Neural cell (in vitro differentiated cells): ENCODE data around the gene MRTO4. TPM values are rescaled to one million over a fixed set of nuclear protein-coding genes. Genes with fewer than 3 reads are reported as not detected.

Experiments
- H2AFZ ChIP-seq: fragments of 200-600, 300-800 bp; sonication (generic), shearing (Covaris generic); 2 replicates; pipeline ENCODE4 v1.6.0; 2014; ENCODE audit warnings: low read depth, mild to moderate bottlenecking, antibody characterized with exemption, low read length, moderate library complexity
- H3F3A ChIP-seq: fragments of 200-600 bp; shearing (Covaris generic); 2 replicates; pipeline ENCODE4 v1.6.1; 2016; ENCODE audit warnings: mild to moderate bottlenecking, moderate library complexity, mixed read lengths, antibody characterized with exemption, low read length; ENCODE audit not compliant: insufficient read depth, poor library complexity, severe bottlenecking
- H3K27ac ChIP-seq: fragments of 200-600, 300-800 bp; sonication (generic), shearing (Covaris generic); 2 replicates; pipeline ENCODE4 v1.5.1; 2014; ENCODE audit warnings: mild to moderate bottlenecking, low read length, moderate library complexity
- H3K27me3 ChIP-seq: fragments of 300-800, 200-600 bp; sonication (generic), shearing (Covaris generic); 2 replicates; pipeline ENCODE4 v1.6.0; 2014; ENCODE audit warnings: mild to moderate bottlenecking, low read depth, low read length, moderate library complexity; ENCODE audit not compliant: insufficient read depth
- H3K36me3 ChIP-seq: fragments of 300-800, 200-600 bp; sonication (generic), shearing (Covaris generic); 2 replicates; pipeline ENCODE4 v1.5.1; 2014; ENCODE audit warnings: mild to moderate bottlenecking, antibody characterized with exemption, low read length, moderate library complexity; ENCODE audit not compliant: insufficient read depth
- H3K4me2 ChIP-seq: fragments of 300-800, 200-600 bp; sonication (generic), shearing (Covaris generic); 2 replicates; pipeline ENCODE4 v1.6.0; 2014; ENCODE audit warnings: mild to moderate bottlenecking, low read length
- H3K4me3 ChIP-seq: fragments of 300-800, 200-600 bp; sonication (generic), shearing (Covaris generic); 2 replicates; pipeline ENCODE4 v1.5.1; 2014; ENCODE audit warnings: mild to moderate bottlenecking, low read length, moderate library complexity
- H3K79me2 ChIP-seq: fragments of 200-600 bp; shearing (Covaris generic); replicated peaks from 2 replicates; pipeline ENCODE4 v1.6.0; 2014; ENCODE audit warnings: mild to moderate bottlenecking, low read length, moderate library complexity; ENCODE audit not compliant: insufficient read depth
- H3K9ac ChIP-seq: fragments of 300-800, 200-600 bp; sonication (generic), shearing (Covaris generic); 2 replicates; pipeline ENCODE4 v1.6.1; 2016; ENCODE audit warnings: mild to moderate bottlenecking, low read length, mixed read lengths
- H3K9me2 ChIP-seq: fragments of 200-600 bp; shearing (Covaris generic); 2 replicates; pipeline ENCODE4 v1.6.1; 2016; ENCODE audit warnings: mild to moderate bottlenecking, low read length, mixed read lengths; ENCODE audit not compliant: insufficient read depth
- H3K9me3 ChIP-seq: fragments of 200-600, 300-800 bp; sonication (generic), shearing (Covaris generic); 2 replicates; pipeline ENCODE4 v1.6.1; 2016; ENCODE audit warnings: mild to moderate bottlenecking, mixed run types, low read length, moderate library complexity, mixed read lengths
- H4K20me1 ChIP-seq: fragments of 200-600 bp; shearing (Covaris generic); 2 replicates; pipeline ENCODE4 v1.6.1; 2016; ENCODE audit warnings: mild to moderate bottlenecking, mixed run types; ENCODE audit not compliant: insufficient read depth
- CTCF ChIP-seq: fragments of 450-650 bp; IDR thresholded peaks from 2 replicates; pipeline ENCODE4 v1.5.1; 2014; ENCODE audit warnings: antibody characterized with exemption, mild to moderate bottlenecking, moderate library complexity; ENCODE audit not compliant: poor library complexity, severe bottlenecking
- EP300 ChIP-seq: fragments of 450-650 bp; conservative IDR thresholded peaks from 2 replicates; pipeline ENCODE4 v1.6.1; 2014; ENCODE audit warnings: antibody characterized with exemption, mild to moderate bottlenecking, moderate library complexity; ENCODE audit not compliant: poor library complexity, severe bottlenecking
- EZH2 ChIP-seq: fragments of 200-600, 300-800 bp; shearing (Covaris generic), sonication (generic); IDR thresholded peaks from 2 replicates; pipeline ENCODE4 v1.6.1; 2014; ENCODE audit warnings: antibody characterized with exemption, low read length, borderline replicate concordance, mild to moderate bottlenecking; ENCODE audit not compliant: insufficient read depth, poor library complexity, severe bottlenecking
- MXI1 ChIP-seq: fragments of 450-650 bp; conservative IDR thresholded peaks from 2 replicates; pipeline ENCODE4 v1.6.1; 2014; ENCODE audit warnings: antibody characterized with exemption, mild to moderate bottlenecking; ENCODE audit not compliant: poor library complexity, severe bottlenecking
- POLR2AphosphoS5 ChIP-seq: IDR thresholded peaks from 2 replicates; pipeline ENCODE4 v1.6.1; 2012
- RAD21 ChIP-seq: fragments of 450-650 bp; conservative IDR thresholded peaks from 2 replicates; pipeline ENCODE4 v1.6.1; 2014; ENCODE audit warnings: antibody characterized with exemption, mild to moderate bottlenecking, moderate library complexity
- SMC3 ChIP-seq: fragments of 450-650 bp; conservative IDR thresholded peaks from 2 replicates; pipeline ENCODE4 v1.6.1; 2014; ENCODE audit warnings: antibody characterized with exemption, mild to moderate bottlenecking, moderate library complexity; ENCODE audit not compliant: poor library complexity
- TAF1 ChIP-seq: IDR thresholded peaks from 2 replicates; pipeline ENCODE4 v1.6.1; 2012; ENCODE audit warnings: low read depth
- polyA plus RNA-seq: library from polyadenylated mRNA; depleted of rRNA; stranded (reverse); fragments of >200 nt; gene quantifications from 2 replicates; pipeline ENCODE4 v1.2.3, GENCODE V29; 2014
- TF ChIP-seq, protein P1 (sequence below): IDR thresholded peaks from 2 replicates; pipeline ENCODE4 v1.6.1; 2012; ENCODE audit warnings: borderline replicate concordance

The MRTO4 gene
- polyA plus RNA-seq, 1 donor from 2014 or later, result 50.2 TPM

GRCh38 chr1:19239876-19240275 is 11.7 kb upstream of the MRTO4 start:
- Histone ChIP-seq H3K4me3 (no peak overlapping the region), H3K27ac (no peak overlapping the region), H3K4me2 (no peak overlapping the region), H3K9ac (no peak overlapping the region), H3K27me3 (no peaks in the 10 kb centered on the region), H3K79me2 (no peaks in the 10 kb centered on the region), H3K9me3 (no peaks in the 10 kb centered on the region), H3K36me3 (no peaks in the 10 kb centered on the region), H3K9me2 (no peaks in the 10 kb centered on the region), H2AFZ (no peak overlapping the region), H4K20me1 (no peaks in the 10 kb centered on the region), H3F3A (no peaks in the 10 kb centered on the region)
- TF ChIP-seq, protein P1, sequence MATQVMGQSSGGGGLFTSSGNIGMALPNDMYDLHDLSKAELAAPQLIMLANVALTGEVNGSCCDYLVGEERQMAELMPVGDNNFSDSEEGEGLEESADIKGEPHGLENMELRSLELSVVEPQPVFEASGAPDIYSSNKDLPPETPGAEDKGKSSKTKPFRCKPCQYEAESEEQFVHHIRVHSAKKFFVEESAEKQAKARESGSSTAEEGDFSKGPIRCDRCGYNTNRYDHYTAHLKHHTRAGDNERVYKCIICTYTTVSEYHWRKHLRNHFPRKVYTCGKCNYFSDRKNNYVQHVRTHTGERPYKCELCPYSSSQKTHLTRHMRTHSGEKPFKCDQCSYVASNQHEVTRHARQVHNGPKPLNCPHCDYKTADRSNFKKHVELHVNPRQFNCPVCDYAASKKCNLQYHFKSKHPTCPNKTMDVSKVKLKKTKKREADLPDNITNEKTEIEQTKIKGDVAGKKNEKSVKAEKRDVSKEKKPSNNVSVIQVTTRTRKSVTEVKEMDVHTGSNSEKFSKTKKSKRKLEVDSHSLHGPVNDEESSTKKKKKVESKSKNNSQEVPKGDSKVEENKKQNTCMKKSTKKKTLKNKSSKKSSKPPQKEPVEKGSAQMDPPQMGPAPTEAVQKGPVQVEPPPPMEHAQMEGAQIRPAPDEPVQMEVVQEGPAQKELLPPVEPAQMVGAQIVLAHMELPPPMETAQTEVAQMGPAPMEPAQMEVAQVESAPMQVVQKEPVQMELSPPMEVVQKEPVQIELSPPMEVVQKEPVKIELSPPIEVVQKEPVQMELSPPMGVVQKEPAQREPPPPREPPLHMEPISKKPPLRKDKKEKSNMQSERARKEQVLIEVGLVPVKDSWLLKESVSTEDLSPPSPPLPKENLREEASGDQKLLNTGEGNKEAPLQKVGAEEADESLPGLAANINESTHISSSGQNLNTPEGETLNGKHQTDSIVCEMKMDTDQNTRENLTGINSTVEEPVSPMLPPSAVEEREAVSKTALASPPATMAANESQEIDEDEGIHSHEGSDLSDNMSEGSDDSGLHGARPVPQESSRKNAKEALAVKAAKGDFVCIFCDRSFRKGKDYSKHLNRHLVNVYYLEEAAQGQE, result no peak
- TF ChIP-seq RAD21, result no peak
- TF ChIP-seq CTCF, result no peak
- no peak for TF ChIP-seq POLR2AphosphoS5
- no peak for TF ChIP-seq EP300
- no peak for TF ChIP-seq SMC3
- TF ChIP-seq EZH2, result no peak
- TF ChIP-seq TAF1, result no peak
- TF ChIP-seq MXI1, result no peak

GRCh38 chr1:19240673-19241538 is 10.7 kb upstream of the MRTO4 start:
- no peaks in the 10 kb centered on the region for H3F3A ChIP-seq
- no peak overlapping the region for H3K4me2 ChIP-seq
- no peak overlapping the region for H3K9ac ChIP-seq
- H3K27ac ChIP-seq, result no peak overlapping the region
- no peaks in the 10 kb centered on the region for H3K9me2 ChIP-seq
- no peaks in the 10 kb centered on the region for H3K27me3 ChIP-seq
- no peak overlapping the region for H2AFZ ChIP-seq
- no peaks in the 10 kb centered on the region for H3K79me2 ChIP-seq
- no peaks in the 10 kb centered on the region for H4K20me1 ChIP-seq
- H3K4me3 ChIP-seq, result no peak overlapping the region
- no peaks in the 10 kb centered on the region for H3K9me3 ChIP-seq
- peak; percentile 68 for TF ChIP-seq SMC3
- TF ChIP-seq, protein P1, result no peak
- TF ChIP-seq CTCF, result peak; percentile 84
- TF ChIP-seq RAD21, result peak; percentile 76
- H3K36me3 ChIP-seq, result no peaks in the 10 kb centered on the region
